AG08396 (cell line): Measurements from ENCODE around the gene NUBP2.
"Not testable (repeated sequence)": the region's sequence is repeated elsewhere in the genome, so short reads cannot be mapped to it uniquely, and the experiment has no call there.

Experiments used
- DNase-seq: peaks from one replicate; pipeline ENCODE4 v3.0.0; 2012; ENCODE audit warnings: low spot score, mixed read lengths

Gene NUBP2

DNA sequence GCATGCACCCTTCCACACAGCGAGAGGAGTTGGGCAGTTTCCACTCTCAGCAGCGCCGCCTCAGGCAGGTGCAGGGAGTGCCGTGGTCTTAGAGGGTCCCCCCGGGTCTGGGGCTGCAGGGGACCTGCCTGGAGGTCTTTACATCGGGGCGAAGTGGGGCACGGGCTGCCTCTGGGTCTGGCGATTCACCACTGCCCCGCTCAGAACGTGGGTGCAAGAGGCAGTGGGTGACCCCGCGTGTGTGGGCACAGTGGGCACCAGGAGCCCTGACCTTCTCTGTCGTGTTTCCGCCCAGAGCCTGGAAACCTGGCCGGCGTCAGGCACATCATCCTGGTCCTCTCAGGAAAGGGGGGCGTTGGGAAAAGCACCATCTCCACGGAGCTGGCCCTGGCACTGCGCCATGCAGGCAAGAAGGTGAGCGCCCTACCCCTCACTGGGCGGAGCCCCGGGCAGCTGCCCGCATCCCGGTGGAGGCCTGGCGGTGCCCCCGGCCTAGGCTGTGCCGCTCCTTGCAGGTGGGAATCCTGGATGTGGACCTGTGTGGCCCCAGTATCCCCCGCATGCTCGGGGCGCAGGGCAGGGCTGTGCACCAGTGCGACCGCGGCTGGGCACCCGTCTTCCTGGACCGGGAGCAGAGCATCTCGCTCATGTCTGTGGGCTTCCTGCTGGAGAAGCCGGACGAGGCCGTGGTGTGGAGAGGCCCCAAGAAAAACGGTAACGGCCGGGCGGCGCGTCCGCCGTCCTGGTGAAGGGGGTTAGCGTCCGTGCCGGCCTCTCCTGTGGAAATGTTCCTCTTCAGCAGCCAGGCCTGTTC, 3.7 kb downstream of the NUBP2 start:
- no peak for DNase-seq

GRCh38 chr16:1787056-1787321, 4.2 kb downstream of the NUBP2 start:
- no peak for DNase-seq

DNA sequence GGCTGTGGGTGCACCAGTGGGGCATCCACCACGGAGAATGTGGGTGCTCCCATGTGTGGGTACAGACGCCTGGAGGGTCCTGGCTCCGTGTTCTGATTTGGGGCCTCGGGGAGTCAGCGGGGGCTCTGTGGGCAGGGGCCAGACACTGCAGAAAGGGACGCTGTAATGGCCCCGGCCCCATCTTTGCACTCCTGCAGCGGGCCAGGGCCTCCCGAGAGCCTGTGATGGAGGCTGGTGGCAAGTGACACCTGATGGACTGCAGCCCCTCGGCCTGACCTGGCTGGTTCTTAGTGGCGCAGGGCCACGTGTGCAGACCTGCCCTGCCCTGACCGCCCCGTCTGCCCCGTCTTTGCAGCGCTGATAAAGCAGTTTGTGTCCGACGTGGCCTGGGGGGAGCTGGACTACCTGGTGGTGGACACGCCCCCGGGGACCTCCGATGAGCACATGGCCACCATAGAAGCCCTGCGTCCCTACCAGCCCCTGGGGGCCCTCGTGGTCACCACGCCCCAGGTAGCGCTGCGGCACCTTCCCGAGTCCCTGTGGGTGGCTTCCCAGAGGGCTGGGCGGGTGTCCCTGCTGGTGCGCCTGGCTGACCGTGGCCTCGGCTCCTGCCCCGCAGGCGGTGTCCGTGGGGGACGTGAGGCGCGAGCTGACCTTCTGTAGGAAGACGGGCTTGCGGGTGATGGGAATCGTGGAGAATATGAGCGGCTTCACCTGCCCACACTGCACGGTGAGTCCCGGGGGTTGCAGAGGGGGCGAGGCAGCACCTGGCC, 4.7 kb downstream of the NUBP2 start:
- DNase-seq: no peak

DNA sequence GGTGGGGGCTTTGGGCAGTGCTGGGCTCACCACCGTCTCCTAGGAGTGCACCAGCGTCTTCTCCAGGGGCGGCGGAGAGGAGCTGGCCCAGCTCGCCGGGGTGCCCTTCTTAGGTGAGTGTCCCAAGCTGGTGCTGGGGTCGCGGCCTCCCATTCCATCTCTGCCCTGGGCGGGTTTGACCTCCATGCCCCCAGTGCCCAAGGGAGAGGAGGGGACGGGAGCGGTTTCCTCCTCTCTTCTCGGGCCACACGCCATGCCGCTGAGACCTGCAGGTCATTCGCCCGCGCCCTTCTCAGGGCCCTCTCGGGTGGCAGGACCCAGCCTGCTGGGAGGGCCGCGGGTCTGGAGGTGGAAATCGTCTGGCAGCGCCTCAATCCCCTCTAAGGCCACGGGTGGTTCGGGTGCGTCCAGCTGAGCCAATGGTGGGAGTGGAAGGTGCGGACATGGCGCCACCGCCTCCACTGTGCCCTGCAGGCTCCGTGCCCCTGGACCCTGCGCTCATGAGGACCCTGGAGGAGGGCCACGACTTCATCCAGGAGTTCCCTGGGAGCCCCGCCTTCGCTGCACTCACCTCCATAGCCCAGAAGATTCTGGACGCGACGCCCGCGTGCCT, 5.4 kb downstream of the NUBP2 start:
- no peak for DNase-seq

- DNase-seq: no peak
Observed at GRCh38 chr16:1788708-1789100, 5.9 kb downstream of the NUBP2 start.

DNA sequence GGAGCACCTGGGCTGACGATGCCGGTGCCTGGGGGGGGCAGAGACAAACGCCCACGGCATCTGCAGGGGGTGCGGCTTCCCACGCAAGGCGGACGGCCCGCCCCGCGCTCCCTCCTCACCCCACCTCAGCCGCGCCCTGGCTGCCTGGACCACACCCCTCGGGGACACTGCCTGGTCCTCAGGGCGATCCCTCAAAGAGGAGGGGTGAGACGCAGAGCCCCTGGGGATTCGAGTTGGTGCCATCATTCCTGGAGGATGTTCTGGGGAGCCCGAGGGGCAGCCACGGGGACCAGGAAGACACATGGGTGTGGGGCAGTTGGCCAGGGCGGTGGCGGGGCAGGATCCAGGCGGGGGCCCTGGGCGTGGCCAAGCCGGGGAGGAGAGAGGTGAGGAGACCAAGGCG, 6.9 kb downstream of the NUBP2 start:
- no peak for DNase-seq

DNA sequence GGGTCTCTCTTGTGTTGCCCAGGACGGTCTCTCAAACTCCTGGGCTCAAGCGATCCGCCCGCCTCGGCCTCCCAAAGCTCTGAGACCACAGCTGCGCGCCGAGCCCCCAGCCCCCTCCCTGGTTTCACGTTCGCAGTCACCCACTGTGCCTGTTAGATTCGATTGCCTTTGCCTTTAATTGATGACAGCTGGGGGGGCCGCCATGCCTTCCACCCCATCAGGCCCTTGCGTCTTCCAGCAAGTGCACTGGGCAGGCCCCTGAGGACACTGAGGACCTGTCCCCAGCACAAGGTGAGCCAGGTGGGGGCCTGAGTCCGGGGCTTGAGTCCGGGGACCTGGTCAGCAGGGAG, 7.5 kb downstream of the NUBP2 start:
- no peak for DNase-seq

DNA sequence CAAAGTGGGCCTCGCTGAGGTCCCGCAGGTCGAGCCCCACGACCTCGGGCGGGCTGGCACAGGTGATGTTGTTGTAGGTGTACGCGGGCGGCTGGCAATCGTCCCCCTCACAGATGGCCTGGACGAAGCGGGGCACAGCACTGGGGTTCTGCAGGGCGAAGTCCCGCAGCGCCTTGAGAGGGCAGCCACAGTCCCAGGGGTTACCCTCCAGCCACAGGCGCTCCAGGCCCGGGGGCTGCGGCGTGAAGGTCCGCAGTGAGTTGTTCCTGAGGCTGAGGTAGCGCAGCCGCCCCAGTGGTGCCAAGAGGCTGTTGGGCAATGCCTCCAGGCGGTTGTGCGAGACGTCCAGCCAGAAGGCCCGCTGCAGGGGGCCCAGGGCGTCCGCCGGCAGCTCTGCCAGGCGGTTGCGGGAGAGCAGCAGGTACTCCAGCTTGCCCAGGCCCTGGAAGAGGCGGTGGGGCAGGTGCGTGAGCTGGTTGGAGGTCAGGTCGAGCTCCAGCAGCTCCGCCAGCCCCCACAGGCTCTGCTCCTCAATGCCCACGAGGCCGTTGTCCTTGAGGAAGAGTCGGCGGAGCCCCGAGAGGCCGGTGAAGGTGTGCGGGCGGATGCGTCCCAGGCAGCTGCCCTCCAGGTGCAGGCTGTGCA, 8.0 kb downstream of the NUBP2 start:
- DNase-seq: no peak

- DNase-seq: no peak
Observed at GRCh38 chr16:1791256-1791942, 8.6 kb downstream of the NUBP2 start.

DNA sequence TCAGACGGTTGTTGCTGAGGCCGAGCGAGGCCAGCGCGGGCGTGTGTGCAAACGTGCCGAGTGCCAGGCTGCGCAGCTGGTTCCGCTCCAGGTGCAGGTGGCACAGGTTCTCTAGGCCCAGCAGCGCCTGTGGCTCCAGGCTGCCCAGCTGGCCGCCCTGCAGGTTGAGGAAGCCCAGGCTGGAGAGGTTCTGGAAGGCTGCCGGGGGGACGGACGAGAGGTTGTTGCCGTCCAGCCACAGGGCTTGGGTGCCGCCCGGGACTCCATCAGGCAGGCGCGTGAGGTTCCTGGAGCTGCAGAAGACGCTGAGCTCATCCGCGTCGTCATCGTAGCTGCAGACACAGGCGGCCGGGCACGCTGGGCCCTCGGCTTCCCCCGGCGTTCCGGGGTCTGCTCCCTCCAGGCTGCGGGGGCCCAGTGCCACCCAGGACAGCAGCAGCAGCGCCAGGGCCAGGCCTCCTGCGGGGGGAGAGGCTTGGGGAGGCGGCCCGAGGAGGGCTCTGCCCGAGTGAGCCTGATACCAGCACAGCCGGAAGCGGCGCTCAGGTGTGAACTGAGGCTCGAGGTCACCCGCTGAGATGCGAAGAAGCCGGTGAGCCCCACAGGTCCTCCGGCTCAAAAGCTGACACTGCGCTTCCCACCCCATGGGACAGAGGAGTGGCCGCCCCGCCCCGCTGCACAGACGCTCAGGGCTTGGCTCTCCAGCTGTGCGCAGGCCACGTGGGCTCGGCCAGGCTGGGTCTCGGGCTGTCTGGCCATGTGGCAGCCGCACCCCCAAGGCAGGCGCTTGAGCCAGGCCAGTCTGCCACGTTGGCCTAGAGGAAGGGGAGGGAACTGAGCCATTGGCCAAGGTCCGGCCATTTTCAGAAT, 9.4 kb downstream of the NUBP2 start:
- no peak for DNase-seq

DNA sequence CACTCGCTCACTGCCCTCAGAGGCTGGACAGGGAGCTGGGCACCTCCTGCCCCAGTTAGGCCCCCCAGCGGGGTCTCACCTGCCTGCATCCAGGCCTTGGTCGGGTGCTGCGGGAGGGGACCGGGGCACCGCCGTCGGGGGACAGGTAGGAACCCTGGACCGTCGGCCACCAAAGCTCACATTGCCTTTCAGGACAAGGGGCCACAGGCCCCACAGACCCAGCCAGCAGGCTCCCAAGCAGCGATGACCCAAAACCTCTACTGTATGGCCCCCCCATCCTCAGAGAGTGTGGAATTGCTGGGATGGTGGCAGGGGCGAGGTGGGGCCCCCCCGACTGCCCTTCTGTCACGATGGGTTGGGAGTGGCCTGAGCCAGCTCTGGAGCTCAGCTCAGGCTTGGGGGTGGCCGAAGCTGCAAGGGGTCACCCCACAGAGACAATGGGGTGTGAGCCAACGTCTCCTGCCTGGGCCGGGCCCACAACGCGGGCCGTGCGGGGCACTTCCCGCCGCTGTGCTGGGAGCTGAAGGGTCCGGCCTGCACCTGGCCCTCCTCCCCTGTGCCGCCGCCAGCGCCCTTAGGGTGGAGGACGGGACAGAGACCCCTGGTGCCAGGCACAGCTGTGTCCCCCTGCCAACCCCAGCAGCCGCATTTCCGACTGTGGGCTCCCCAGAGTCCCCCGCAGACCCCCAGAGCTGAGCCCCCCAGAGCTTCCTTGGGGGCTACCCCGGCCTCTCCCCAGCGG, 10.2 kb downstream of the NUBP2 start:
- DNase-seq: no peak

DNA sequence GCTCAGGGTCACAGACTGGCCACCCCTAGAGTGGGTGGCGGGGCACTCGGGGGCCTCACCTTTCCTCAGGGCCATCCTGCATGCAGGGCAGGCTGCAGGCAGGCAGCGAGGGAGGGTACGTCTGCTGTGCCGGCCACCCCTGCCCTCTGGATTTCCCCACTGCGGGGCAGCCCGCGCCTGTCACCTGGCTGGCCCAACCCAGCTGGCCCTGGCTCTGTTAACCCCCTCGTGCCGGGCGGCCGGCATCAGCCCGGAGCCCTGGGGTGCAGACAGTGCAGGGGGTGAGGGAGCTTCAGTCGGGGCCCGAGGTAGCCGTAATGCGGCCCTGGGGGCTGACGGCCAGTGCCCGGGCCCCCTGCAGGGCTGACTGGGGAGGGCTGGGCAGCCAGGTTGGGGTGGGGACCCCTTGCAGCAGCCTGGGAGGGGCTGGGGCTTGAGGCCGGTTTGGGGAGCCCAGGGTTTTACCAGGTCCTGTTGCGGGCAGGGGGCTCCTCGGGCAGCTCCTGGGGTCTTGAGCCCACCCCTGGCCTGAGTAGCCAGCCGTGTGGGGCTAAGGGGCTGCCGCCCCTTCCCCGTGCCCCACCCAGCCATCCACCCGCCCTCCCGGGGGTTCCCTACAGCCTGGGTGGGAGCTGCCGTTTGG, 10.9 kb downstream of the NUBP2 start, which contains the start of gene IGFALS:
Gene IGFALS, minus strand, starts transcription at position 128 of the 643 bp plus-strand sequence. Its CDS starts 53 bp downstream, at position 75.
- DNase-seq: no peak

DNA sequence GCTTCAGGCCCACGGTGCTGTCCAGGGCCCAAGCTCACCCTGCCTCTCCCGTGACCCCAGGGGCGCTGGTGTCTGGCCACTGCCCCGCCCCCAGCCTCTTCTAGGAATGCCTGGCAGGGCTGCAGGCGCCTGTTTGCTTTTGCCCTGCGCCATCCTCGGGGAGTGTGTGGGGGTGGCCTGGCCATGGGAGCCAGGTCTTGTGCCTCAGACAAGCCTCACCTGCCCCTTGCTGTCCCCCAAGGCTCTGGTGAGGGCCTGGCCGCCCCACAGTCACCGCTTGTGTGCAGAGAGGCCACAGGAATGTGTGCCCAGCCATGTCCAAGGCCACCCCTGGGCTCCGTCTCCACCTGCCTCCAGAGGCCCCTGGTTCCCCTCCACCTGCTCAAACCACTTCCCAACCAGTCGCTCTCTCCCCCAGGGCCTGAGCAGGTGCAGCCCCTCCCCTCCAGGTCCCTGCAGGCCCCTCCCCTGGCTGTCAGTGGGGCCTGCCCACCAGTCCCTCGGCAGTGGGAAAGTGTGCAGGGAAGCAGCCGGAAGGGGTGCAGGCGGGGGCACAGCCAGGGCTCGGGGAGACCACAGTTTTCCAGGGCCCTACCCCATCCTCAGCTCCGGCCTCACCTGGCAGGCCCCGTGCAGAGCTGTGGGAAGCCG, 11.6 kb downstream of the NUBP2 start:
- no peak for DNase-seq

DNA sequence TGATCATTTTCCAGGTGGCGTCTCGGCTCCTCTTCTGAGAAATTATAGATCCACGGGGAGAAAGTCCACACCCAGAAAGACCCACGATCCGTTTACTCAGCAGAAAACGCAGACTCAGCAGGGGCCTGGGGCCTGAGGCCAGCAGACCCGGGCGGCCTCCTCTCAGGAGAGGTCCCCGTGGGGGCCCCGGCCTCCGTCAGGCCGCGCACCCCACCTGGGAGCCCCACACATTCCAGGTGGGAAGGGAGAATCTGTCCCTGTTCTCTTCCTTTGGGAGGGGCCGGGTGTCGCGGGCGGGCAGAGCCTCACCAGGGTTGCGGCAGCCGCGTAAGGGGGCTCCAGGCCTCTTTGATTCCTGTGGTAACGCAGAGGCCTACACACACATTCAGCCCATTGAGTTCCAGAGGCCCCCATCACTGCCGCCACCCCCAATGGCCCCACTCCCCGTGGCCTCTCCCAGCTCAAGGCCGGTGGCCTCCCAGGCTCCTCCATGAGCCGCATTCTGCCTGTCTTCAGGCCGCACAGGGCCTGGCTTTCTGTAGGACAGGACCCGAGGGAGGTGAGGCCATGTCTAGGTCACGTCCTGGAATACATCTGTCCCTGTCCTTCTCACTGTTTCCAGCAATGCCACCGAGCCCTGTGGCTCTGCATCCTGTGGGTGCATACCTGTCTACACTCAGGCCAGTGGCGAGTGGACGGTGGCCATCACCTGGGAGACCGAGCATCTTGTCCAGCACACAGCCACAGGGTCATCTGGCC, 12.3 kb downstream of the NUBP2 start:
- no peak for DNase-seq

GRCh38 chr16:1799263-1799662, 16.5 kb downstream of the NUBP2 start:
- not testable (repeated sequence) for DNase-seq

- peak; percentile 49 for DNase-seq
Observed at GRCh38 chr16:1800701-1801100, 17.9 kb downstream of the NUBP2 start.

GRCh38 chr16:1807626-1808025, 24.9 kb downstream of the NUBP2 start:
- no peak for DNase-seq

- no peak for DNase-seq
Observed at GRCh38 chr16:1808691-1809090, 25.9 kb downstream of the NUBP2 start.
